ENCODE data around the gene SECTM1. TPM values are rescaled to one million over a fixed set of nuclear protein-coding genes. Genes with fewer than 3 reads are reported as not detected.

Gene SECTM1
- total RNA-seq, 1 experiment from 2014 or later = 10.4 TPM

- TF ChIP-seq CTCF (IDR thresholded peaks at IDR 0.05; ENCODE audit: unreplicated experiment) = no peak
- peak overlapping the region; percentile 45 for H3K27ac Mint-ChIP-seq (ENCODE audit: unreplicated experiment)
These were observed 34.1 kb downstream of the SECTM1 start for GRCh38 chr17:82299452-82299851.

GRCh38 chr17:82298538-82299421 lies 34.8 kb downstream of the SECTM1 start:
- H3K4me3 Mint-ChIP-seq (ENCODE audit: low read depth, unreplicated experiment) = peak overlapping the region; percentile 74
- intact Hi-C loops (cut with micrococcal nuclease; ENCODE audit: unreplicated experiment) = loop anchor here (5.0 to 10.0 kb wide), 2 partner anchors 39 to 54 kb away; no protein-coding TSS in a partner anchor
- H3K36me3 Mint-ChIP-seq (ENCODE audit: insufficient read depth, unreplicated experiment) = peaks cover 36% of the 10 kb centered on the region
- CTCF ChIA-PET = interaction anchor here (1.0 to 1.9 kb wide), 4 partner anchors 10 to 93 kb away, joined by 3 to 5 read pairs (median 4); no protein-coding TSS in a partner anchor
- no TSS peak for BruUV-seq (replicated peaks)
- no peak for DNase-seq
- TF ChIP-seq CTCF (IDR thresholded peaks at IDR 0.05; ENCODE audit: unreplicated experiment) = no peak
- peaks cover 7% of the 10 kb centered on the region for H3K27me3 Mint-ChIP-seq (ENCODE audit: unreplicated experiment)
- H3K27ac Mint-ChIP-seq (ENCODE audit: unreplicated experiment) = peak overlapping the region; percentile 85
- H3K4me1 Mint-ChIP-seq (ENCODE audit: low read depth, unreplicated experiment) = peaks cover 63% of the 10 kb centered on the region
- H3K9me3 Mint-ChIP-seq (ENCODE audit: low read depth, unreplicated experiment) = no peaks in the 10 kb centered on the region

More at GRCh38 chr17:82299452-82299851, 34.1 kb downstream of the SECTM1 start:
- peaks cover 7% of the 10 kb centered on the region for H3K27me3 Mint-ChIP-seq (ENCODE audit: unreplicated experiment)
- H3K4me1 Mint-ChIP-seq (ENCODE audit: low read depth, unreplicated experiment) = peaks cover 59% of the 10 kb centered on the region
- intact Hi-C loops (cut with micrococcal nuclease; ENCODE audit: unreplicated experiment) = loop anchor here (5.0 to 10.0 kb wide), 2 partner anchors 38 to 55 kb away; no protein-coding TSS in a partner anchor
- no peaks in the 10 kb centered on the region for H3K9me3 Mint-ChIP-seq (ENCODE audit: low read depth, unreplicated experiment)
- CTCF ChIA-PET = no interaction called here
- BruUV-seq (replicated peaks) = no TSS peak
- peaks cover 36% of the 10 kb centered on the region for H3K36me3 Mint-ChIP-seq (ENCODE audit: insufficient read depth, unreplicated experiment)
- H3K4me3 Mint-ChIP-seq (ENCODE audit: low read depth, unreplicated experiment) = peak overlapping the region; percentile 26
- DNase-seq = no peak

- Mint-ChIP-seq H3K27ac (ENCODE audit: unreplicated experiment) (peak overlapping the region; percentile 85), H3K36me3 (ENCODE audit: insufficient read depth, unreplicated experiment) (peaks cover 41% of the 10 kb centered on the region), H3K4me1 (ENCODE audit: low read depth, unreplicated experiment) (peaks cover 63% of the 10 kb centered on the region), H3K27me3 (ENCODE audit: unreplicated experiment) (peaks cover 6% of the 10 kb centered on the region), H3K9me3 (ENCODE audit: low read depth, unreplicated experiment) (no peaks in the 10 kb centered on the region), H3K4me3 (ENCODE audit: low read depth, unreplicated experiment) (peak overlapping the region; percentile 74)
- no peak for TF ChIP-seq CTCF (IDR thresholded peaks at IDR 0.05; ENCODE audit: unreplicated experiment)
- DNase-seq = peak; percentile 93
- BruUV-seq (replicated peaks) = no TSS peak
- CTCF ChIA-PET = interaction anchor here (0.5 to 1.9 kb wide), 6 partner anchors 11 to 343 kb away, joined by 3 to 5 read pairs (median 3); partner anchors contain the start of gene NARF
- intact Hi-C loops (cut with micrococcal nuclease; ENCODE audit: unreplicated experiment) = loop anchor here (5.0 to 10.0 kb wide), 2 partner anchors 39 to 53 kb away; no protein-coding TSS in a partner anchor
These were observed 35.6 kb downstream of the SECTM1 start for GRCh38 chr17:82297714-82298537.

GRCh38 chr17:82297280-82297713 lies 36.3 kb downstream of the SECTM1 start:
- H3K36me3 Mint-ChIP-seq (ENCODE audit: insufficient read depth, unreplicated experiment) = peaks cover 47% of the 10 kb centered on the region
- intact Hi-C loops (cut with micrococcal nuclease; ENCODE audit: unreplicated experiment) = loop anchor here (5.0 to 10.0 kb wide), 2 partner anchors 40 to 52 kb away; no protein-coding TSS in a partner anchor
- peak overlapping the region; percentile 85 for H3K27ac Mint-ChIP-seq (ENCODE audit: unreplicated experiment)
- no peaks in the 10 kb centered on the region for H3K27me3 Mint-ChIP-seq (ENCODE audit: unreplicated experiment)
- H3K9me3 Mint-ChIP-seq (ENCODE audit: low read depth, unreplicated experiment) = no peaks in the 10 kb centered on the region
- TSS peak; percentile 65 for BruUV-seq (replicated peaks)
- DNase-seq = peak; percentile 57
- TF ChIP-seq CTCF (IDR thresholded peaks at IDR 0.05; ENCODE audit: unreplicated experiment) = no peak
- CTCF ChIA-PET = interaction anchor here (1.6 to 1.9 kb wide), 2 partner anchors 15 to 91 kb away, joined by 3 to 5 read pairs; no protein-coding TSS in a partner anchor
- peaks cover 63% of the 10 kb centered on the region for H3K4me1 Mint-ChIP-seq (ENCODE audit: low read depth, unreplicated experiment)
- H3K4me3 Mint-ChIP-seq (ENCODE audit: low read depth, unreplicated experiment) = peak overlapping the region; percentile 74

Measured in Calu3 (cell line).